ENCODE results near the gene PFKFB4. TPM values are rescaled to one million over a fixed set of nuclear protein-coding genes. Genes with fewer than 3 reads are reported as not detected.

Gene PFKFB4
- total RNA-seq (ENCODE audit: unreplicated experiment), result 40.3 TPM
- long read RNA-seq, partial matches to known transcripts, result 1 of 9 reads
- long read RNA-seq, other reads (novel, unspliced or antisense), result 4 of 9 reads

DNA sequence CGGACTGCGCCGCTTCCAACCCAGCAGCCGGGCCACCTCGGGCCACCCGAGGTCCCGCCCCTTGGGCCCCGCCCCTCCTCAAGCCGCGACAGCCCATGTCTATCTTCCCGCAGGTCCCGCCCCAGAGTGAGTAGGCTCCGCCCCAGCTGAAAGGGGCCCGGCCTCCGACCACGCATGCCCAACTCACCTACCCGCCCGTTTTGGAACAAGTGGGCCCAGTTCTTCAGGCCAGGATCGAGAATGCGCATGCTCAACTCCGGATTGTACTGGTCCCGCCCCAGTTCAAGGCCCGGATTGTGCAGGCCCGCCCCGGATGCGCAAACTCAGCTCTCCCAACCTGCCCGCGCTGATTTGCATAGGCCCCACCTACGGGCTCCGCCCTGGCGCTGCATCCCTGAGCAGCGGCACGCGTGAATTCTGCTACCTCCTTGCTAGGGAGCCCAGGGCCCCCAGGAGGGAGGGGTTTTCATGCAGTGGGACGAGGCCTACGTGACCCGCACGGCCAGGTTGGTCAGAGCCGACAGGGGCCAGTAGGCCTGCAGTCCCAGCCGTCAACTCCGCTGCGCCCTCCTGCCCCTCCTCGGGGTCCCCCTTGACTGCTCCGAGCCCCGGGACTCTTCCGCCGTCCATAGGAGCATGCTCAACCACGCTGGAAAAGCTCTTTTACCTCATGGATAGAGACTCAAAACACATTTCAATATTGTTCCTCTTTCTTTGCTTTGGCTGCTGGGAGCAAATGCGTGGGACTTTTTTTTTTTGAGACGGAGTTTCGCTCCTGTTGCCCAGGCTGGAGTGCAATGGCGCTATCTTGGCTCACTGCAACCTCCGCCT lies at the start of gene PFKFB4:
PFKFB4 (minus strand) TSS at position 8 of the 831 bp plus-strand sequence. CDS start 26 bp downstream, outside the sequence.
- Mint-ChIP-seq H3K27me3 (ENCODE audit: unreplicated experiment) (peaks cover 16% of the 10 kb centered on the region), H3K36me3 (ENCODE audit: unreplicated experiment) (no peaks in the 10 kb centered on the region), H3K4me1 (ENCODE audit: low read depth, unreplicated experiment) (peaks cover 43% of the 10 kb centered on the region), H3K27ac (ENCODE audit: unreplicated experiment) (peak within 1 kb of the TSS; percentile 52), H3K9me3 (ENCODE audit: unreplicated experiment) (peaks cover 11% of the 10 kb centered on the region), H3K4me3 (ENCODE audit: unreplicated experiment) (peak within 1 kb of the TSS; percentile 86)
- TF ChIP-seq, protein P1, sequence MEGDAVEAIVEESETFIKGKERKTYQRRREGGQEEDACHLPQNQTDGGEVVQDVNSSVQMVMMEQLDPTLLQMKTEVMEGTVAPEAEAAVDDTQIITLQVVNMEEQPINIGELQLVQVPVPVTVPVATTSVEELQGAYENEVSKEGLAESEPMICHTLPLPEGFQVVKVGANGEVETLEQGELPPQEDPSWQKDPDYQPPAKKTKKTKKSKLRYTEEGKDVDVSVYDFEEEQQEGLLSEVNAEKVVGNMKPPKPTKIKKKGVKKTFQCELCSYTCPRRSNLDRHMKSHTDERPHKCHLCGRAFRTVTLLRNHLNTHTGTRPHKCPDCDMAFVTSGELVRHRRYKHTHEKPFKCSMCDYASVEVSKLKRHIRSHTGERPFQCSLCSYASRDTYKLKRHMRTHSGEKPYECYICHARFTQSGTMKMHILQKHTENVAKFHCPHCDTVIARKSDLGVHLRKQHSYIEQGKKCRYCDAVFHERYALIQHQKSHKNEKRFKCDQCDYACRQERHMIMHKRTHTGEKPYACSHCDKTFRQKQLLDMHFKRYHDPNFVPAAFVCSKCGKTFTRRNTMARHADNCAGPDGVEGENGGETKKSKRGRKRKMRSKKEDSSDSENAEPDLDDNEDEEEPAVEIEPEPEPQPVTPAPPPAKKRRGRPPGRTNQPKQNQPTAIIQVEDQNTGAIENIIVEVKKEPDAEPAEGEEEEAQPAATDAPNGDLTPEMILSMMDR (IDR thresholded peaks at IDR 0.05; ENCODE audit: partially characterized antibody, unreplicated experiment), result no peak
- DNase-seq, result peak; percentile 99

DNA sequence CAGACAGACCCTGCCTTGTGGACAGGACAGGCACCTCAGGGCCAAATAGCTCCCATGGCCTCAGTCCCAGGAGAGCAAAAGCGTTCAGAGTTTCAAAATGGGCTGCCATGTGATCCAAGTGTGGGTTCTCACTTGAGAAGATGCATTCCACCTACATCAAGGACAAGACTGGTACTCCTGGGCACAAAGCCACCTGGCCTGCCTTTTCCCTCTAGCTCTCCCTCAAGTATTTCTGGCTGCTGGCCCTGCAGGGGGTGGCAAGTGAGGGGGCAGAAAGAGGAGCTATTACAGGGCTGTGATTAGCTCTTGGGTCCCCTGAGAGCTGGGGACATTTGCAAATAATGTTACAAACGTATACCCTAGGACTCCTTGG lies 45.0 kb upstream of the PFKFB4 start:
- H3K36me3 Mint-ChIP-seq (ENCODE audit: unreplicated experiment), result peaks cover 5% of the 10 kb centered on the region
- no peak overlapping the region for H3K27ac Mint-ChIP-seq (ENCODE audit: unreplicated experiment)
- TF ChIP-seq, protein P1 (IDR thresholded peaks at IDR 0.05; ENCODE audit: partially characterized antibody, unreplicated experiment), result no peak
- H3K9me3 Mint-ChIP-seq (ENCODE audit: unreplicated experiment), result peaks cover 11% of the 10 kb centered on the region
- H3K4me3 Mint-ChIP-seq (ENCODE audit: unreplicated experiment), result no peak overlapping the region
- no peak for DNase-seq
- H3K27me3 Mint-ChIP-seq (ENCODE audit: unreplicated experiment), result peaks cover 10% of the 10 kb centered on the region
- peaks cover 5% of the 10 kb centered on the region for H3K4me1 Mint-ChIP-seq (ENCODE audit: low read depth, unreplicated experiment)

DNA sequence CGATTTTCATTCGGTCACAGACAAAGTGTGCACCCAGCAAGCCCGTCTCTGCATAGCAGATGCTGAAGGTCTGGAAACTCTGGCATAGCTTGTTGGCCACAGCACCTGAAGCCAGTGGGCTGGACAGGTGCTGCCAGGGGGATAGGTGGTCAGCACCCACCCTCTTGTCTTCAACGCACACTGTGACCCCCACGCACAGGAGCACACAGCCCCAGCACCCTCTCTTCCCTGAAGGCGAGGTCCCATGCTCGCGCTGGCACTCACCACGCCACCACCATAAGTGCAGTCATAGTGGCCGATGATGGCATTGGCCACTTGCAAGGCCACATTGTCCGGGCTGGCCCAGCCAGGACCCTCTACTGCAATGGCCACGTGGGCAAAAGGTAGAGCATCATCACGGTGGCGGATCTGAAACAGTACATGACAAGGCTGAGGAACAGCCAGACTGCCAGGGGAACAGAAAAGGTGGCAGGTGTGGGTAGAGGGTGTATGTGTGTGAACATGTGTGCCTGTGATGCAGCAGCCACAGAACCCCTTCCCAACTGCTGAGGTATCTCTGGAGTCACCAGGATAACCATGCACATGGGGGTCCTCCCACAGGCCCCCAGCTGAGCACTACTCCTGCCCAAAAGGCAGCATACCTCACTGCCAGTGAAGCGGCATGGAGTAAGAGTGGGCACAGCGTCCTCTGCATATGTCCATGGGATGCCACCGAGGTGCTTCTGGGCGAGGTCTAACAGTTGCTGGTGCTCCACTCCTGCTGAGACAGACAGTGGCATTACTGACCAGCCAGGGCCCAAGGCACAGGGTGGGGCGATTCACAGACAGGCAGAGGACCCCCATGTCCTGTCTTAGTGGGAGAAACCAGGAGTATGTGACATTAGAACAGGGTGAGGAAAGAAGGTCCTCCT lies 44.4 kb upstream of the PFKFB4 start:
- DNase-seq, result no peak
- no peak overlapping the region for H3K4me3 Mint-ChIP-seq (ENCODE audit: unreplicated experiment)
- peaks cover 9% of the 10 kb centered on the region for H3K4me1 Mint-ChIP-seq (ENCODE audit: low read depth, unreplicated experiment)
- TF ChIP-seq, protein P1 (IDR thresholded peaks at IDR 0.05; ENCODE audit: partially characterized antibody, unreplicated experiment), result no peak
- H3K9me3 Mint-ChIP-seq (ENCODE audit: unreplicated experiment), result peaks cover 11% of the 10 kb centered on the region
- peaks cover 14% of the 10 kb centered on the region for H3K27me3 Mint-ChIP-seq (ENCODE audit: unreplicated experiment)
- H3K27ac Mint-ChIP-seq (ENCODE audit: unreplicated experiment), result no peak overlapping the region
- H3K36me3 Mint-ChIP-seq (ENCODE audit: unreplicated experiment), result peaks cover 5% of the 10 kb centered on the region

DNA sequence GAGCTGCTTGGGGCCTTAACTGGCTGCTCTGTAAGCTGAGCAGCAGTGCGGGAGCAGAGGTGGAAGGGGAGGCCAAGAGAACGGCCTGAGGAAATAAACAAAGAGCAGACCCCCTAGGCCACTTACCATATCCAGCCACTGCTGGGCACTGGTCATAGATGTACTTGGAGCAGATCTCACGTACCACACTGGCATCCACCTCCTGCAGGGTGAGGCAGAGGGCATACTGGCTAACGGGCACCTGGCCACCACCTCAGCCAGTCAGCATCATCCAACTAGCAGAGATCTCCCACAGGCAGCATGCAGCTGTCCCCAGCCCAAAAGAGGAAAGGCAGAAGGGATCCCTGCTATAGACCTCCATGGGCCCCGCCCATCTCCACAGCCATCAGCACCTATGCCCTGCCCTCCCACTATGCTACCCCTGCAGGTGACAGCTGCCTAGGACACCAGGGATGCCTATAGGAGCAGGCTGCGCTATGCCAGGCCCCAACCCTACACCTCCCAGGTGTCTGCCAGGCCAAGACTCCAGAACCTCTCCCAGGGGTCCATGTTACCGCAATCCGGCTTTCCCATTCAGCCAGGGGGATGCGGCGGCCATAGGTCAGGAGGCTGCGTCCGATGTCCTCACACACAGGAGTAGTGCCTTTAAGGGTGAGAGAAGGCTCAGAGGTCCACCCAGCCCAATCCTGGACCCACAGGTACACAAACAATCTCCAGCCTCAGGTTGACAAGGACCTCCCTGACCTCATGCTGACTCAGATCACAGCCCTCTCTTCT lies 43.1 kb upstream of the PFKFB4 start:
- Mint-ChIP-seq H3K9me3 (ENCODE audit: unreplicated experiment) (peaks cover 11% of the 10 kb centered on the region), H3K4me3 (ENCODE audit: unreplicated experiment) (no peak overlapping the region), H3K27ac (ENCODE audit: unreplicated experiment) (no peak overlapping the region), H3K36me3 (ENCODE audit: unreplicated experiment) (peaks cover 5% of the 10 kb centered on the region), H3K4me1 (ENCODE audit: low read depth, unreplicated experiment) (peaks cover 12% of the 10 kb centered on the region), H3K27me3 (ENCODE audit: unreplicated experiment) (peaks cover 13% of the 10 kb centered on the region)
- no peak for DNase-seq
- TF ChIP-seq, protein P1 (IDR thresholded peaks at IDR 0.05; ENCODE audit: partially characterized antibody, unreplicated experiment), result no peak
